Lower leg skin (tissue), 4 donors: ENCODE data around the gene ZBTB16. TPM values are rescaled to one million over a fixed set of nuclear protein-coding genes. Genes with fewer than 3 reads are reported as not detected.
A peak's percentile ranks its signal among the peaks of the same experiment; 100 is the strongest.

Experiments
- DNase-seq, 2 donors: peaks; one replicate each; pipeline ENCODE4 v3.0.0-alpha.2; 2019; ENCODE audit warnings: low spot score in 2 of 2
- H3K4me3 ChIP-seq: fragments of 200-600 bp; sonication (generic); 2 replicates; pipeline ENCODE4 v1.5.1; 2017; ENCODE audit warnings: mild to moderate bottlenecking, low read depth; ENCODE audit not compliant: poor library complexity, severe bottlenecking
- CTCF ChIP-seq, 3 donors: fragments of 450-650 bp; IDR thresholded peaks; one replicate each; pipeline ENCODE4 v1.5.1; 2016; ENCODE audit warnings: antibody characterized with exemption in 3 of 3, mild to moderate bottlenecking in 3 of 3, moderate library complexity in 2 of 3
- POLR2A ChIP-seq, 2 donors: fragments of 450-650 bp; IDR thresholded peaks; one replicate each; pipeline ENCODE4 v1.6.1; 2016 to 2017; ENCODE audit warnings: antibody characterized with exemption in 2 of 2, mild to moderate bottlenecking in 1 of 2, moderate library complexity in 1 of 2
- WGBS, 2 donors: methylation state at CpG; one replicate each; pipeline ENCODE4 v1.1.5; 2018; 5-methylcytosine and 5-hydroxymethylcytosine counted together
- intact Hi-C: fragments of 100-400 bp; cut with DNase I; formaldehyde crosslinking; loops from one replicate; pipeline ENCODE4 v1.15.0; 2023; ENCODE audit warnings: low total_unique reads
- total RNA-seq, 4 donors: library from RNA; depleted of rRNA; stranded (reverse); fragments of >200 nt; gene quantifications; one replicate each; pipeline ENCODE4 v1.1.0, GENCODE V29; 2016

The ZBTB16 gene
- total RNA-seq, 4 donors from 2014 or later, result 167 to 369 (median 233) TPM

- no peak for TF ChIP-seq CTCF (IDR thresholded peaks at IDR 0.05)
- TF ChIP-seq POLR2A (IDR thresholded peaks at IDR 0.05), result no peak
- WGBS, 2 donors, result 84 to 89% methylated on average over 6 of the region's 6 CpGs
- intact Hi-C loops, result no loop called here
- peak in 1 of 2 donors; percentile 69 for DNase-seq
- no peak overlapping the region for H3K4me3 ChIP-seq
Measured at GRCh38 chr11:114110123-114110522, 50.6 kb downstream of the ZBTB16 start.

- peak; percentile 61 to 87 for DNase-seq
- no peak overlapping the region for H3K4me3 ChIP-seq
- intact Hi-C loops, result no loop called here
- 20 to 28% methylated on average over 12 of the region's 12 CpGs for WGBS, 2 donors
- no peak for TF ChIP-seq CTCF (IDR thresholded peaks at IDR 0.05)
- no peak for TF ChIP-seq POLR2A (IDR thresholded peaks at IDR 0.05)
Measured at GRCh38 chr11:114110952-114111947, 51.7 kb downstream of the ZBTB16 start.

GRCh38 chr11:114115451-114115928 lies 56.0 kb downstream of the ZBTB16 start:
- no peak for TF ChIP-seq CTCF (IDR thresholded peaks at IDR 0.05)
- no peak for TF ChIP-seq POLR2A (IDR thresholded peaks at IDR 0.05)
- no peak overlapping the region for H3K4me3 ChIP-seq
- WGBS, 2 donors, result 87 to 90% methylated on average over 14 of the region's 14 CpGs
- DNase-seq, result peak in 1 of 2 donors; percentile 81
- intact Hi-C loops, result no loop called here

- TF ChIP-seq POLR2A (IDR thresholded peaks at IDR 0.05) (no peak), CTCF (IDR thresholded peaks at IDR 0.05) (no peak)
- peak in 1 of 2 donors; percentile 2 for DNase-seq
- WGBS, 2 donors, result 96% methylated on average over 5 of the region's 5 CpGs
- no peak overlapping the region for H3K4me3 ChIP-seq
- intact Hi-C loops, result no loop called here
Measured at GRCh38 chr11:114116357-114116756, 56.8 kb downstream of the ZBTB16 start.

- intact Hi-C loops, result no loop called here
- no peak for TF ChIP-seq POLR2A (IDR thresholded peaks at IDR 0.05)
- no peak for TF ChIP-seq CTCF (IDR thresholded peaks at IDR 0.05)
- DNase-seq, result no peak
- WGBS, 2 donors, result 94 to 95% methylated on average over 3 of the region's 3 CpGs
- no peak overlapping the region for H3K4me3 ChIP-seq
Measured at GRCh38 chr11:114116800-114117199, 57.3 kb downstream of the ZBTB16 start.
